ENCODE results near the gene DGKH.

Gene DGKH

GRCh38 chr13:42027286-42027685 lies 21.2 kb upstream of the DGKH start:
- Histone ChIP-seq H3K4me1 (ENCODE audit: insufficient read depth, low read length) (peaks cover 18% of the 10 kb centered on the region), H2AFZ (ENCODE audit: low read depth, low read length) (no peak overlapping the region), H3K9me3 (ENCODE audit: low read length) (no peaks in the 10 kb centered on the region), H3K27me3 (ENCODE audit: insufficient read depth, low read length) (no peaks in the 10 kb centered on the region), H3K4me3 (ENCODE audit: low read length) (no peak overlapping the region), H3K36me3 (ENCODE audit: insufficient read depth, low read length) (no peaks in the 10 kb centered on the region)

GRCh38 chr13:42028113-42028799 lies 20.2 kb upstream of the DGKH start:
- Histone ChIP-seq H3K4me3 (ENCODE audit: low read length) (no peak overlapping the region), H3K27me3 (ENCODE audit: insufficient read depth, low read length) (no peaks in the 10 kb centered on the region), H3K36me3 (ENCODE audit: insufficient read depth, low read length) (no peaks in the 10 kb centered on the region), H2AFZ (ENCODE audit: low read depth, low read length) (no peak overlapping the region), H3K4me1 (ENCODE audit: insufficient read depth, low read length) (peaks cover 16% of the 10 kb centered on the region), H3K9me3 (ENCODE audit: low read length) (no peaks in the 10 kb centered on the region)

- Histone ChIP-seq H2AFZ (ENCODE audit: low read depth, low read length) (no peak overlapping the region), H3K27me3 (ENCODE audit: insufficient read depth, low read length) (no peaks in the 10 kb centered on the region), H3K4me1 (ENCODE audit: insufficient read depth, low read length) (peaks cover 6% of the 10 kb centered on the region), H3K36me3 (ENCODE audit: insufficient read depth, low read length) (no peaks in the 10 kb centered on the region), H3K4me3 (ENCODE audit: low read length) (no peak overlapping the region), H3K9me3 (ENCODE audit: low read length) (no peaks in the 10 kb centered on the region)
Measured at GRCh38 chr13:42035905-42036521, 12.4 kb upstream of the DGKH start.

- H3K9me3 ChIP-seq (ENCODE audit: low read length), result no peaks in the 10 kb centered on the region
- peaks cover 8% of the 10 kb centered on the region for H3K4me1 ChIP-seq (ENCODE audit: insufficient read depth, low read length)
- no peaks in the 10 kb centered on the region for H3K36me3 ChIP-seq (ENCODE audit: insufficient read depth, low read length)
- no peaks in the 10 kb centered on the region for H3K27me3 ChIP-seq (ENCODE audit: insufficient read depth, low read length)
- H2AFZ ChIP-seq (ENCODE audit: low read depth, low read length), result no peak overlapping the region
- H3K4me3 ChIP-seq (ENCODE audit: low read length), result no peak overlapping the region
Measured at GRCh38 chr13:42036711-42037110, 11.7 kb upstream of the DGKH start.

GRCh38 chr13:42038661-42039456 lies 9.6 kb upstream of the DGKH start:
- Histone ChIP-seq H3K4me3 (ENCODE audit: low read length) (peak overlapping the region; percentile 97), H2AFZ (ENCODE audit: low read depth, low read length) (no peak overlapping the region), H3K27me3 (ENCODE audit: insufficient read depth, low read length) (no peaks in the 10 kb centered on the region), H3K9me3 (ENCODE audit: low read length) (no peaks in the 10 kb centered on the region), H3K4me1 (ENCODE audit: insufficient read depth, low read length) (peaks cover 12% of the 10 kb centered on the region), H3K36me3 (ENCODE audit: insufficient read depth, low read length) (no peaks in the 10 kb centered on the region)

GRCh38 chr13:42039457-42039945 lies 8.9 kb upstream of the DGKH start:
- H3K4me1 ChIP-seq (ENCODE audit: insufficient read depth, low read length), result peaks cover 12% of the 10 kb centered on the region
- peak overlapping the region; percentile 97 for H3K4me3 ChIP-seq (ENCODE audit: low read length)
- peak overlapping the region; percentile 81 for H2AFZ ChIP-seq (ENCODE audit: low read depth, low read length)
- H3K27me3 ChIP-seq (ENCODE audit: insufficient read depth, low read length), result no peaks in the 10 kb centered on the region
- no peaks in the 10 kb centered on the region for H3K9me3 ChIP-seq (ENCODE audit: low read length)
- H3K36me3 ChIP-seq (ENCODE audit: insufficient read depth, low read length), result no peaks in the 10 kb centered on the region

GRCh38 chr13:42039946-42040729 lies 8.3 kb upstream of the DGKH start:
- peak overlapping the region; percentile 81 for H2AFZ ChIP-seq (ENCODE audit: low read depth, low read length)
- H3K4me3 ChIP-seq (ENCODE audit: low read length), result peak overlapping the region; percentile 97
- H3K36me3 ChIP-seq (ENCODE audit: insufficient read depth, low read length), result no peaks in the 10 kb centered on the region
- H3K27me3 ChIP-seq (ENCODE audit: insufficient read depth, low read length), result no peaks in the 10 kb centered on the region
- no peaks in the 10 kb centered on the region for H3K9me3 ChIP-seq (ENCODE audit: low read length)
- peaks cover 12% of the 10 kb centered on the region for H3K4me1 ChIP-seq (ENCODE audit: insufficient read depth, low read length)

- Histone ChIP-seq H3K4me1 (ENCODE audit: insufficient read depth, low read length) (peaks cover 12% of the 10 kb centered on the region), H2AFZ (ENCODE audit: low read depth, low read length) (peak overlapping the region; percentile 96), H3K27me3 (ENCODE audit: insufficient read depth, low read length) (no peaks in the 10 kb centered on the region), H3K4me3 (ENCODE audit: low read length) (peak overlapping the region; percentile 97), H3K9me3 (ENCODE audit: low read length) (no peaks in the 10 kb centered on the region), H3K36me3 (ENCODE audit: insufficient read depth, low read length) (no peaks in the 10 kb centered on the region)
Measured at GRCh38 chr13:42040730-42041010, 7.8 kb upstream of the DGKH start.

GRCh38 chr13:42041011-42041683 lies 7.3 kb upstream of the DGKH start:
- Histone ChIP-seq H2AFZ (ENCODE audit: low read depth, low read length) (peak overlapping the region; percentile 96), H3K27me3 (ENCODE audit: insufficient read depth, low read length) (no peaks in the 10 kb centered on the region), H3K4me1 (ENCODE audit: insufficient read depth, low read length) (peaks cover 12% of the 10 kb centered on the region), H3K36me3 (ENCODE audit: insufficient read depth, low read length) (no peaks in the 10 kb centered on the region), H3K4me3 (ENCODE audit: low read length) (peak overlapping the region; percentile 97), H3K9me3 (ENCODE audit: low read length) (no peaks in the 10 kb centered on the region)

GRCh38 chr13:42041684-42042035 lies 6.8 kb upstream of the DGKH start:
- Histone ChIP-seq H3K9me3 (ENCODE audit: low read length) (no peaks in the 10 kb centered on the region), H3K27me3 (ENCODE audit: insufficient read depth, low read length) (no peaks in the 10 kb centered on the region), H3K36me3 (ENCODE audit: insufficient read depth, low read length) (no peaks in the 10 kb centered on the region), H3K4me3 (ENCODE audit: low read length) (peak overlapping the region; percentile 97), H2AFZ (ENCODE audit: low read depth, low read length) (peak overlapping the region; percentile 96), H3K4me1 (ENCODE audit: insufficient read depth, low read length) (peaks cover 12% of the 10 kb centered on the region)

- Histone ChIP-seq H3K4me1 (ENCODE audit: insufficient read depth, low read length) (peaks cover 19% of the 10 kb centered on the region), H3K9me3 (ENCODE audit: low read length) (no peaks in the 10 kb centered on the region), H3K27me3 (ENCODE audit: insufficient read depth, low read length) (no peaks in the 10 kb centered on the region), H3K36me3 (ENCODE audit: insufficient read depth, low read length) (no peaks in the 10 kb centered on the region), H2AFZ (ENCODE audit: low read depth, low read length) (no peak overlapping the region), H3K4me3 (ENCODE audit: low read length) (no peak overlapping the region)
Measured at GRCh38 chr13:42043676-42044075, 4.8 kb upstream of the DGKH start.

- no peaks in the 10 kb centered on the region for H3K27me3 ChIP-seq (ENCODE audit: insufficient read depth, low read length)
- H3K9me3 ChIP-seq (ENCODE audit: low read length), result no peaks in the 10 kb centered on the region
- H2AFZ ChIP-seq (ENCODE audit: low read depth, low read length), result no peak overlapping the region
- H3K36me3 ChIP-seq (ENCODE audit: insufficient read depth, low read length), result no peaks in the 10 kb centered on the region
- H3K4me1 ChIP-seq (ENCODE audit: insufficient read depth, low read length), result peaks cover 16% of the 10 kb centered on the region
- no peak overlapping the region for H3K4me3 ChIP-seq (ENCODE audit: low read length)
Measured at GRCh38 chr13:42046448-42046847, 2.0 kb upstream of the DGKH start.

Measured in neuron (in vitro differentiated cells).